Mucosa of descending colon (tissue), 3 donors: ENCODE measurements around the gene ZNF239. TPM values are rescaled to one million over a fixed set of nuclear protein-coding genes. Genes with fewer than 3 reads are reported as not detected.

Source experiments
- ATAC-seq: fragments of 200-7000 bp; cut with Tn5 transposase; one replicate; pipeline ENCODE4 v1.9.1; 2020; ENCODE audit warnings: mild to moderate bottlenecking, moderate library complexity
- DNase-seq, 3 donors: peaks; one replicate each; pipeline ENCODE4 v3.0.0-alpha.2; 2020
- H3K36me3 ChIP-seq: fragments of 200-600 bp; one replicate; pipeline ENCODE4 v1.8.0; 2021; ENCODE audit warnings: low read depth, mild to moderate bottlenecking
- H3K4me1 ChIP-seq: fragments of 200-600 bp; one replicate; pipeline ENCODE4 v1.8.0; 2021; ENCODE audit warnings: low read depth, mild to moderate bottlenecking
- H3K4me3 ChIP-seq: fragments of 200-600 bp; one replicate; pipeline ENCODE4 v1.8.0; 2021; ENCODE audit warnings: mild to moderate bottlenecking
- H3K9me3 ChIP-seq: fragments of 200-600 bp; one replicate; pipeline ENCODE4 v1.8.0; 2021; ENCODE audit warnings: mild to moderate bottlenecking
- intact Hi-C, 2 donors: fragments of 100-400 bp; cut with DNase I in 1 of 2; cut with micrococcal nuclease in 1 of 2; formaldehyde crosslinking; loops; one replicate each; pipeline versions ENCODE4 v1.11.0 to v1.11.1; 2022; cut with DNase I, micrococcal nuclease
- total RNA-seq, 3 donors: library from RNA; stranded (reverse); fragmentation: NEBNext Ultra II Directional in 2 of 3; extraction: Animal tissue kit (Norgen Biotek cat#: 25700) in 2 of 3; gene quantifications; one replicate each; pipeline versions ENCODE4 v1.2.1 to v1.2.4, GENCODE V29; 2021 to 2023
- TF ChIP-seq, protein P1 (sequence below): fragments of 200-600 bp; IDR thresholded peaks from one replicate; pipeline ENCODE4 v1.8.0; 2022; ENCODE audit warnings: antibody characterized with exemption, mild to moderate bottlenecking
- donor health status: DM: no; HTN: no; CAD: no; lungs with moderate emphysema.
- donor health status: DM: no; HTN: no; CAD: no.
- donor health status: DM: no; HTN: yes; CAD: no.

ZNF239 gene
- total RNA-seq, 3 donors from 2014 or later, result 1.5 to 3.7 (median 1.9) TPM

DNA sequence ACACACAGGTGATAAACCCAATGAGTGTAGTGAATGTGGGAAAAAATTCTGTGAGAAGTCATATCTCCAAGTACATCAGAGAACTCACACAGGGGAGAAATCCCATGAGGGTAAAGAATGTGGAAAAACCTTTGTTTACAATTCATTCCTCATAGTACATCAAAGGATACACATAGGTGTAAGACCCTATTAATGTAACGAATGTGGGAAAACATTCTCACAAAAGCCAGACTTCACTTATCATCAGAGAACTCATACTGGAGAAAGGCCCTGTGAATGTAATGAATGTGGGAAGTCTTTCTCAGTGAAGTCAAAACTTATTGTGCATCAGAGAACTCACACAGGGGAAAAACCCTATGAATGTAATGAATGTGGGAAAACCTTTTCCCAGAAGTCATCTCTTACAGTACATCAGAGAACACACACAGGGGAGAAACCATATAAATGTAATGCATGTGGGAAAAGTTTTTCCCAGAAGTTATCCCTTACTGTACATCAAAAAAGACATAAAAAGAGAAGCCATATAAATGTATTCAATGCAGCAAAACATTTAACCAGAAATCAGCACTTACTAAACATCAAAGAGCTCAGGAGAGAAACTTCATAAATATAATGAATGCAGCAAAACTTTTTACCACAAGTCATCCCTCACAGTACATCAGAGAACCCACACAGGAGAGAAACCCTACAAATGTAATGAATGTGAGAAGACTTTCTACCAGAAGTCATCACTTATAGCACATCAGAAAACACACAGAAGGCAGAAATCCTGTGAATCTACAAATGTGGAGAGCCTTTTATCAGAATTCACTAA, 49.8 kb downstream of the ZNF239 start:
- TF ChIP-seq, protein P1, sequence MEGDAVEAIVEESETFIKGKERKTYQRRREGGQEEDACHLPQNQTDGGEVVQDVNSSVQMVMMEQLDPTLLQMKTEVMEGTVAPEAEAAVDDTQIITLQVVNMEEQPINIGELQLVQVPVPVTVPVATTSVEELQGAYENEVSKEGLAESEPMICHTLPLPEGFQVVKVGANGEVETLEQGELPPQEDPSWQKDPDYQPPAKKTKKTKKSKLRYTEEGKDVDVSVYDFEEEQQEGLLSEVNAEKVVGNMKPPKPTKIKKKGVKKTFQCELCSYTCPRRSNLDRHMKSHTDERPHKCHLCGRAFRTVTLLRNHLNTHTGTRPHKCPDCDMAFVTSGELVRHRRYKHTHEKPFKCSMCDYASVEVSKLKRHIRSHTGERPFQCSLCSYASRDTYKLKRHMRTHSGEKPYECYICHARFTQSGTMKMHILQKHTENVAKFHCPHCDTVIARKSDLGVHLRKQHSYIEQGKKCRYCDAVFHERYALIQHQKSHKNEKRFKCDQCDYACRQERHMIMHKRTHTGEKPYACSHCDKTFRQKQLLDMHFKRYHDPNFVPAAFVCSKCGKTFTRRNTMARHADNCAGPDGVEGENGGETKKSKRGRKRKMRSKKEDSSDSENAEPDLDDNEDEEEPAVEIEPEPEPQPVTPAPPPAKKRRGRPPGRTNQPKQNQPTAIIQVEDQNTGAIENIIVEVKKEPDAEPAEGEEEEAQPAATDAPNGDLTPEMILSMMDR, result no peak
- intact Hi-C loops, result no loop called here
- Histone ChIP-seq H3K4me1 (no peaks in the 10 kb centered on the region), H3K36me3 (no peaks in the 10 kb centered on the region), H3K4me3 (no peak overlapping the region), H3K9me3 (peaks cover 90% of the 10 kb centered on the region)
- DNase-seq (no peak), ATAC-seq (no peak)

Other genes starting within 250 kb of the ZNF239 start
- not detected for gene FXYD4, start 203.0 kb downstream of the ZNF239 start, total RNA-seq
- 100 to 1,000 TPM; 212 to 229 (median 227) TPM for gene HNRNPF, start 165.4 kb downstream of the ZNF239 start, total RNA-seq
- 1 to 10 TPM; 4.2 to 7.6 (median 7.5) TPM for gene ZNF487, start 137.5 kb downstream of the ZNF239 start, total RNA-seq
- 1 to 10 TPM; 2.4 to 5.8 (median 4.3) TPM for gene ZNF485, start 31.8 kb upstream of the ZNF239 start, total RNA-seq
- gene ZNF32, start 74.3 kb upstream of the ZNF239 start, total RNA-seq, result 10 to 100 TPM; 10.6 to 46.5 (median 14.8) TPM